IMR-90 (cell line): ENCODE results near the gene RNGTT. TPM values are rescaled to one million over a fixed set of nuclear protein-coding genes. Genes with fewer than 3 reads are reported as not detected.

ENCODE experiments used
- ATAC-seq: fragments of 200-7000 bp; cut with Tn5 transposase; 2 replicates; pipeline ENCODE4 v1.9.1; 2020; ENCODE audit warnings: low read depth, mild to moderate bottlenecking, moderate library complexity
- BruUV-seq: library from RNA; stranded (reverse); fragments of 400-500 nt; replicated peaks from 2 replicates; lab custom pipeline; 2021; lab: Mats Ljungman, UMichigan
- CTCF ChIA-PET: fragments of 300-600 bp; formaldehyde crosslinking; extraction: SDS; loops from one replicate; lab custom pipeline; 2021; ENCODE audit warnings: antibody characterized with exemption; lab: Yijun Ruan, JAX
- POLR2A ChIA-PET: fragments of 300-600 bp; sonication (Branson Sonifier 250); formaldehyde crosslinking; loops from one replicate; lab custom pipeline; 2022; ENCODE audit warnings: antibody characterized with exemption; ENCODE audit not compliant: unreplicated experiment; lab: Charles Lee
- DNase-seq: peaks from one replicate; pipeline ENCODE4 v3.0.0; 2013
- H2AFZ ChIP-seq: replicated peaks from 2 replicates; pipeline ENCODE3; 2013; ENCODE audit warnings: low read length, mild to moderate bottlenecking; ENCODE audit not compliant: poor library complexity
- H2AK5ac ChIP-seq: 2 replicates; pipeline ENCODE4 v1.6.1; 2013; ENCODE audit warnings: low read depth, low read length, inconsistent platforms
- H2AK9ac ChIP-seq: replicated peaks from 2 replicates; pipeline ENCODE3; 2013; ENCODE audit warnings: mild to moderate bottlenecking, low read depth, low read length, moderate library complexity; ENCODE audit not compliant: poor library complexity
- H2BK120ac ChIP-seq: 2 replicates; pipeline ENCODE4 v1.6.1; 2013; ENCODE audit warnings: low read depth, low read length, inconsistent platforms
- H2BK15ac ChIP-seq: 3 replicates; pipeline ENCODE4 v1.6.1; 2013; ENCODE audit warnings: low read depth, low read length, inconsistent platforms
- H2BK20ac ChIP-seq: 2 replicates; pipeline ENCODE4 v1.6.1; 2013; ENCODE audit warnings: low read depth, mild to moderate bottlenecking, inconsistent platforms, low read length, moderate library complexity
- H2BK5ac ChIP-seq: 2 replicates; pipeline ENCODE4 v1.6.1; 2013; ENCODE audit warnings: mild to moderate bottlenecking, low read depth, low read length, inconsistent platforms; ENCODE audit not compliant: poor library complexity, severe bottlenecking
- H3K14ac ChIP-seq: replicated peaks from 2 replicates; pipeline ENCODE4 v1.6.1; 2013; ENCODE audit warnings: low read depth, low read length, inconsistent platforms
- H3K18ac ChIP-seq: 2 replicates; pipeline ENCODE4 v1.6.1; 2013; ENCODE audit warnings: low read depth, low read length, control low read depth
- H3K23ac ChIP-seq: 2 replicates; pipeline ENCODE4 v1.6.1; 2013; ENCODE audit warnings: low read depth, low read length, inconsistent platforms
- H3K27ac ChIP-seq: 2 replicates; pipeline ENCODE4 v1.5.1; 2013; ENCODE audit warnings: mild to moderate bottlenecking, control low read depth, low read length; ENCODE audit not compliant: insufficient read depth
- H3K27me3 ChIP-seq: 2 replicates; pipeline ENCODE4 v1.6.1; 2013; ENCODE audit warnings: low read length; ENCODE audit not compliant: control insufficient read depth, insufficient read depth
- H3K36me3 ChIP-seq: 2 replicates; pipeline ENCODE4 v1.6.1; 2013; ENCODE audit warnings: low read length, mixed read lengths; ENCODE audit not compliant: control insufficient read depth, insufficient read depth
- H3K4ac ChIP-seq: 2 replicates; pipeline ENCODE4 v1.6.1; 2013; ENCODE audit warnings: low read depth, low read length, inconsistent platforms
- H3K4me1 ChIP-seq: 2 replicates; pipeline ENCODE4 v1.6.1; 2013; ENCODE audit warnings: low read length, mixed read lengths; ENCODE audit not compliant: control insufficient read depth, insufficient read depth
- H3K4me2 ChIP-seq: 2 replicates; pipeline ENCODE4 v1.6.1; 2013; ENCODE audit warnings: low read depth, mild to moderate bottlenecking, control low read depth, low read length, moderate library complexity
- H3K4me3 ChIP-seq: 2 replicates; pipeline ENCODE4 v1.5.1; 2013; ENCODE audit warnings: low read depth, mild to moderate bottlenecking, control low read depth, low read length, moderate library complexity; ENCODE audit not compliant: insufficient read depth
- H3K56ac ChIP-seq: 2 replicates; pipeline ENCODE4 v1.6.1; 2013; ENCODE audit warnings: low read length, inconsistent platforms; ENCODE audit not compliant: insufficient read depth; ENCODE audit errors: extremely low read depth
- H3K79me1 ChIP-seq, 2 experiments: 2 replicates each; pipeline ENCODE4 v1.6.1; 2013; ENCODE audit warnings: low read length in 2 of 2, inconsistent platforms in 1 of 2, low read depth in 1 of 2
- H3K9ac ChIP-seq: 2 replicates; pipeline ENCODE4 v1.6.1; 2013; ENCODE audit warnings: low read depth, low read length, control low read depth
- H3K9me1 ChIP-seq: 2 replicates; pipeline ENCODE4 v1.6.1; 2013; ENCODE audit warnings: low read length, inconsistent platforms; ENCODE audit not compliant: insufficient read depth
- H3K9me3 ChIP-seq: 2 replicates; pipeline ENCODE4 v1.6.1; 2013; ENCODE audit warnings: low read length; ENCODE audit not compliant: control insufficient read depth, insufficient read depth
- H4K20me1 ChIP-seq: 2 replicates; pipeline ENCODE4 v1.6.1; 2013; ENCODE audit warnings: low read length, inconsistent platforms; ENCODE audit not compliant: insufficient read depth
- H4K5ac ChIP-seq: 2 replicates; pipeline ENCODE4 v1.6.1; 2013; ENCODE audit warnings: mild to moderate bottlenecking, low read depth, low read length, control low read depth
- H4K8ac ChIP-seq, 2 experiments: 2 replicates each; pipeline ENCODE4 v1.6.1; 2013; ENCODE audit warnings: low read depth in 2 of 2, low read length in 2 of 2, control low read depth in 1 of 2, inconsistent platforms in 1 of 2
- H4K91ac ChIP-seq: 2 replicates; pipeline ENCODE4 v1.6.1; 2013; ENCODE audit warnings: low read depth, low read length, inconsistent platforms; ENCODE audit not compliant: insufficient read depth
- BHLHE40 ChIP-seq: fragments of 150-350 bp; IDR thresholded peaks from 2 replicates; pipeline ENCODE4 v1.6.1; 2016; ENCODE audit warnings: mild to moderate bottlenecking, low read depth, low read length
- CTCF ChIP-seq: conservative IDR thresholded peaks from 2 replicates; pipeline ENCODE4 v1.5.1; 2012; ENCODE audit warnings: mild to moderate bottlenecking, low read depth, low read length, improper control_type of control experiment
- ELK1 ChIP-seq: fragments of 150-350 bp; IDR thresholded peaks from 2 replicates; pipeline ENCODE4 v1.6.1; 2016; ENCODE audit warnings: low read depth, mild to moderate bottlenecking, low read length, moderate library complexity, borderline replicate concordance
- FOS ChIP-seq: fragments of 150-350 bp; IDR thresholded peaks from 2 replicates; pipeline ENCODE4 v1.6.1; 2016; ENCODE audit warnings: low read depth, low read length
- RFX5 ChIP-seq: IDR thresholded peaks from 2 replicates; pipeline ENCODE4 v1.8.0; 2012; ENCODE audit warnings: low read depth, mild to moderate bottlenecking, low read length, moderate library complexity
- WGBS, 2 experiments: methylation state at CpG; one replicate each; pipeline versions ENCODE4 v1.1.5 to v1.1.7; 2013; ENCODE audit warnings: missing lambda C conversion rate in 2 of 2; ENCODE audit not compliant: insufficient read length in 1 of 2; ENCODE audit errors: extremely low coverage in 2 of 2; 5-methylcytosine and 5-hydroxymethylcytosine counted together
- dilution Hi-C: fragments of 300-500 bp; cut with HindIII; formaldehyde crosslinking; loops from one replicate; pipeline ENCODE4 v1.14.3; 2018; ENCODE audit warnings: low sequenced_read_pairs; ENCODE audit not compliant: unreplicated experiment
- in situ Hi-C: fragments of 300-500 bp; cut with MboI; formaldehyde crosslinking; loops from 3 replicates; pipeline ENCODE4 v1.14.3; 2019; ENCODE audit warnings: low sequenced_read_pairs, inconsistent platforms, mixed read lengths
- intact Hi-C: fragments of 100-400 bp; cut with micrococcal nuclease; formaldehyde crosslinking; loops from 2 replicates; pipeline ENCODE4 v1.10.0; 2022
- polyA plus RNA-seq, 3 experiments: library from polyadenylated mRNA; depleted of rRNA; stranded (reverse); fragments of >200 nt; gene quantifications; 2 replicates each; pipeline ENCODE4 v1.2.3, GENCODE V29; 2012; ENCODE audit warnings: low replicate concordance in 1 of 3
- total RNA-seq: library from RNA; depleted of rRNA; stranded (reverse); fragments of >200 nt; gene quantifications from 2 replicates; pipeline ENCODE4 v1.2.3, GENCODE V29; 2012

Gene RNGTT
- total and polyA plus RNA-seq, 2 of the 4 experiments (the other 2 are of a cell fraction) = 5.4 to 21.7 TPM

- no peaks in the 10 kb centered on the region for H3K27me3 ChIP-seq
- no peaks in the 10 kb centered on the region; a peak in 1 of 4 replicates for H3K79me1 ChIP-seq
- H4K8ac ChIP-seq = no peak overlapping the region
- H4K20me1 ChIP-seq = no peaks in the 10 kb centered on the region
- H2BK20ac ChIP-seq = no peak overlapping the region
- in situ Hi-C loops (no loop called here), dilution Hi-C loops (no loop called here), intact Hi-C loops (no loop called here)
- H2AFZ ChIP-seq = no peak overlapping the region
- H2AK9ac ChIP-seq = no peak overlapping the region
- no CpG with 5 or more reads among the region's 7 CpGs for WGBS, 2 experiments
- H2BK15ac ChIP-seq = no peak overlapping the region
- no peak overlapping the region for H2BK120ac ChIP-seq
- H3K4ac ChIP-seq = no peak overlapping the region
- no peak overlapping the region for H2AK5ac ChIP-seq
- H3K4me3 ChIP-seq = no peak overlapping the region
- H3K4me1 ChIP-seq = no peaks in the 10 kb centered on the region
- POLR2A ChIA-PET = no interaction called here
- no peak for TF ChIP-seq ELK1
- TF ChIP-seq BHLHE40 = no peak
- no peak for TF ChIP-seq FOS
- TF ChIP-seq CTCF = no peak
- TF ChIP-seq RFX5 = no peak
- H3K9ac ChIP-seq = no peak overlapping the region
- no peaks in the 10 kb centered on the region for H3K36me3 ChIP-seq
- no peaks in the 10 kb centered on the region for H3K9me3 ChIP-seq
- no peak overlapping the region for H3K18ac ChIP-seq
- no peak overlapping the region for H4K5ac ChIP-seq
- no peak overlapping the region for H3K56ac ChIP-seq
- H4K91ac ChIP-seq = no peak overlapping the region
- no peak overlapping the region for H3K23ac ChIP-seq
- H3K14ac ChIP-seq = no peak overlapping the region
- CTCF ChIA-PET = no interaction called here
- no peak overlapping the region for H2BK5ac ChIP-seq
- H3K27ac ChIP-seq = no peak overlapping the region
- ATAC-seq = no peak
- no peak overlapping the region for H3K4me2 ChIP-seq
- no peak for DNase-seq
- H3K9me1 ChIP-seq = no peaks in the 10 kb centered on the region; the same call in 1 of the 2 replicates
- no TSS peak for BruUV-seq
Observed at GRCh38 chr6:88877893-88878292, 85.5 kb downstream of the RNGTT start.
